Measurements from ENCODE around the gene XPO1.
"Not testable (repeated sequence)": the region's sequence is repeated elsewhere in the genome, so short reads cannot be mapped to it uniquely, and the experiment has no call there.

Gene XPO1

DNA sequence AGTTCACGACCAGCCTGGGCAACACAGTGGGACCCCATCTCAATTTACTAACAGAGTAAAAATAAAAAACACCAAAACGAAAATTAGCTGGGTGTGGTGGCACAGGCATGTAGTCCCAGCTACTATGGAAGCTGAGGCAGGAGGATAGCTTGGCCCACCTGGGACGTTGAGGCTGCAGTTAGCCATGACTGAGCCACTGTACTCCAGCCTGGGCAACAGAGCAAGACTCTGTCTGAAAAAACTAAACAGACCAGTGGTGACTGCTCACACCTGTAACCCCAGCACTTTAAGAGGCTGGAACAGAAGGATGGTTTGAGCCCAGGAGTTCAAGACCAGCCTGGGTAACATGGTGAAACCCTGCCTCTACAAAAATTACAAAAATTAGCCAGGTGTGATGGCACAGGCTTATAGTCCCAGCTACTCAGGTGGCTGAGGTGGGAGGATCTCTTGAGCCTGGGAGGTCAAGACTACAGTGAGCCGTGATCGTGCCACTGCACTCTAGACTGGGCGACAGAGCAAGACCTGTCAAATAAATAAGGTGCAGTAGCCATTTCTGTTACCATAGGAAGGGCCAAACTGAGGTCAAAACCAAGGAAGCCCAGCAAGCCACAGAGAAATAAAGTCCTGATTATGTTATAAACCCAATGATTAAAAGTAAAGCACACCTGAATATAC is 81.3 kb downstream of the XPO1 start:
- Histone ChIP-seq H3K27me3 (ENCODE audit: insufficient read depth, poor library complexity, severe bottlenecking) (no peaks in the 10 kb centered on the region), H3K4me1 (ENCODE audit: insufficient read depth, poor library complexity, severe bottlenecking) (peaks cover 15% of the 10 kb centered on the region), H3K4me3 (ENCODE audit: severe bottlenecking) (no peak overlapping the region), H3K9me3 (ENCODE audit: severe bottlenecking) (no peaks in the 10 kb centered on the region), H3K27ac (ENCODE audit: poor library complexity, severe bottlenecking) (no peak overlapping the region), H3K36me3 (ENCODE audit: low read depth) (no peaks in the 10 kb centered on the region; the same call in 1 of the 2 replicates)
- ATAC-seq (ENCODE audit: low read depth) (no peak), DNase-seq (ENCODE audit: low spot score) (no peak)
- TF ChIP-seq, protein P1, sequence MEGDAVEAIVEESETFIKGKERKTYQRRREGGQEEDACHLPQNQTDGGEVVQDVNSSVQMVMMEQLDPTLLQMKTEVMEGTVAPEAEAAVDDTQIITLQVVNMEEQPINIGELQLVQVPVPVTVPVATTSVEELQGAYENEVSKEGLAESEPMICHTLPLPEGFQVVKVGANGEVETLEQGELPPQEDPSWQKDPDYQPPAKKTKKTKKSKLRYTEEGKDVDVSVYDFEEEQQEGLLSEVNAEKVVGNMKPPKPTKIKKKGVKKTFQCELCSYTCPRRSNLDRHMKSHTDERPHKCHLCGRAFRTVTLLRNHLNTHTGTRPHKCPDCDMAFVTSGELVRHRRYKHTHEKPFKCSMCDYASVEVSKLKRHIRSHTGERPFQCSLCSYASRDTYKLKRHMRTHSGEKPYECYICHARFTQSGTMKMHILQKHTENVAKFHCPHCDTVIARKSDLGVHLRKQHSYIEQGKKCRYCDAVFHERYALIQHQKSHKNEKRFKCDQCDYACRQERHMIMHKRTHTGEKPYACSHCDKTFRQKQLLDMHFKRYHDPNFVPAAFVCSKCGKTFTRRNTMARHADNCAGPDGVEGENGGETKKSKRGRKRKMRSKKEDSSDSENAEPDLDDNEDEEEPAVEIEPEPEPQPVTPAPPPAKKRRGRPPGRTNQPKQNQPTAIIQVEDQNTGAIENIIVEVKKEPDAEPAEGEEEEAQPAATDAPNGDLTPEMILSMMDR (IDR thresholded peaks at IDR 0.05; ENCODE audit: poor library complexity, severe bottlenecking): no peak

DNA sequence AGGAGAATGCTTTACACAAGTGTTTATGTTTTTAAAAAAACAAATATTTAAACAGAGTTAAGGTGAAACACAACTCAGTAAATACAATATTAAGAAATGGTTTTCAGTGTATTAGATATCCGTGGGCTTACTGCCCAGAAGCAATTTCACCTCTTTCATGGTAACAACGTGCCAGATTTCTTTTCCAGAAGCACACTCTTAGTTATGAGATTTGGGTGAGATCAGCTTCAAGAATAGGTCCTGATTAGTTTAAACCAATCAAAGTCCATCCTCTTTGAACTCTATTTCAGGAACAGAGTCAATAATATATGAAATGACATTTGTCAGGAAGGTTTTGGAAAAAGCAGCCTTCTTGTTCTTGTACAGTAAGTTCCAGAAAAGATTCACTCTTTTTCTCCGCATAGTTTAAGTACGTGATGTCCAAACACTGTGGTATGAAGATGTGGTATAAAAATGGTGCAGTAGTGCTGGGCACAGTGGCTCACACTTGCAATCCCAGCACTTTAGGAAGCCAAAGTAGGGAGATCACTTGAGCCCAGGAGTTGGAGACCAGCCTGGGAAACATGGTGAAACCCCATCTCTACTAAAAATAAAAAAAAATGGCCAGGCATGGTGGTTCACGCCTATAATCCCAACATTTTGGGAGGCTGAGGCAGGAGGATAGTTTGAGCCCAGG is 81.9 kb downstream of the XPO1 start:
- Histone ChIP-seq H3K4me1 (ENCODE audit: insufficient read depth, poor library complexity, severe bottlenecking) (peaks cover 15% of the 10 kb centered on the region), H3K27ac (ENCODE audit: poor library complexity, severe bottlenecking) (no peak overlapping the region), H3K4me3 (ENCODE audit: severe bottlenecking) (no peak overlapping the region), H3K36me3 (ENCODE audit: low read depth) (no peaks in the 10 kb centered on the region; the same call in 1 of the 2 replicates), H3K27me3 (ENCODE audit: insufficient read depth, poor library complexity, severe bottlenecking) (no peaks in the 10 kb centered on the region), H3K9me3 (ENCODE audit: severe bottlenecking) (no peaks in the 10 kb centered on the region)
- TF ChIP-seq, protein P1 (IDR thresholded peaks at IDR 0.05; ENCODE audit: poor library complexity, severe bottlenecking): no peak
- DNase-seq (ENCODE audit: low spot score) (no peak), ATAC-seq (ENCODE audit: low read depth) (no peak)

DNA sequence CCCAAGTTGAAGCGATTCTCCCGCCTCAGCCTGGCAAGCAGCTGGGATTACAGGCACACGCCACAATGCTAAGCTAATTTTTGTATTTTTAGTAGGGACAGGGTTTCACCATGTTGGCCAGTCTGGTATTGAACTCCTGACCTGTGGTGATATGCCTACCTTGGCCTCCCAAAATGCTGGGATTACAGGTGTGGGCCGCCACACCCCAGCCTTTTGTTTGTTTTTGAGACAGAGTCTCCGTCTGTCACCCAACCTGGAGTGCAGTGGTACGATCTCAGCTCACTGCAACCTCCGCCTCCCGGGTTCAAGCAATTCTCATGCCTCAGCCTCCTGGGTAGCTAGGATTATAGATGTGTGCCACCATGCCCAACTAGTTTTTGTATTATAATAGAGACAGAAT is 83.2 kb downstream of the XPO1 start:
- not testable (repeated sequence) for H3K9me3 ChIP-seq (ENCODE audit: severe bottlenecking); H3K27ac ChIP-seq (ENCODE audit: poor library complexity, severe bottlenecking); H3K27me3 ChIP-seq (ENCODE audit: insufficient read depth, poor library complexity, severe bottlenecking); ATAC-seq (ENCODE audit: low read depth); H3K36me3 ChIP-seq (ENCODE audit: low read depth); H3K4me3 ChIP-seq (ENCODE audit: severe bottlenecking); DNase-seq (ENCODE audit: low spot score); H3K4me1 ChIP-seq (ENCODE audit: insufficient read depth, poor library complexity, severe bottlenecking)

DNA sequence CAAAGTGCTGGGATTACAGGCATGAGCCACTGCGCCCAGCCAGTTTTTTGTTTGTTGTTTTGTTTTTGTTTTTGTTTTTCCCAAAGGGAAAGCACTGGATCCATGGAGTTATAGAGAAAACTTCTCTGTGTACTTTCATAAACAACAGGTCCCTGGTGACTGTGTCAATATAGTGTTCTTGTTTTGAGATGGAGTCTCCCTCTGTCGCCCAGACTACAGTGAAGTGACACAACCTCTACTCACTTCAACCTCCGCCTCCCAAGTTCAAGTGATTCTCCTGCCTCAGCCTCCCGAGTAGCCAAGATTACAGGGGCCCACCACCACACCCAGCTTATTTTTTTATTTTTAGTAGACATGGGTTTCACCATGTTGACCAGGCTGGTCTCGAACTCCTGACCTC is 83.8 kb downstream of the XPO1 start:
- H3K4me1 ChIP-seq (ENCODE audit: insufficient read depth, poor library complexity, severe bottlenecking): peaks cover 3% of the 10 kb centered on the region
- TF ChIP-seq, protein P1 (IDR thresholded peaks at IDR 0.05; ENCODE audit: poor library complexity, severe bottlenecking): no peak
- H3K27ac ChIP-seq (ENCODE audit: poor library complexity, severe bottlenecking): no peak overlapping the region
- no peak overlapping the region for H3K4me3 ChIP-seq (ENCODE audit: severe bottlenecking)
- no peaks in the 10 kb centered on the region; the same call in 1 of the 2 replicates for H3K36me3 ChIP-seq (ENCODE audit: low read depth)
- no peaks in the 10 kb centered on the region for H3K9me3 ChIP-seq (ENCODE audit: severe bottlenecking)
- no peak for ATAC-seq (ENCODE audit: low read depth)
- H3K27me3 ChIP-seq (ENCODE audit: insufficient read depth, poor library complexity, severe bottlenecking): no peaks in the 10 kb centered on the region
- no peak for DNase-seq (ENCODE audit: low spot score)

DNA sequence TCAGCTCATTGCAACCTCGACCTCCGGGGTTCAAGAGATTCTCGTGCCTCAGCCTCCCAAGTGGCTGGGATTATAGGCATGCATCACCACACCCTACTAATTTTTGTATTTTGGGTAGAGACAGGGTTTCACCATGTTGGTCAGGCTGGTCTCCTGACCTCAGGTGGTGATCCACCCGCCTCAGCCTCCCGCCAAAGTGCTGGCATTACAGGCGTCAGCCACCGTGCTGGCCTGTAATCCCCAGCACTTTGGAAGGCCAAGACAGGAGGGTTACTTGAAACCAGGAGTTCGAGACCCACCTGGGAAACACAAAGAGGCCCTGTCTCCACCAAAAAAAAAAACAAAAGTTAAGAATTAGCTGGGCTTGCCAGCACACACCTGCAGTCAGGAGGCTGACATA is 85.8 kb downstream of the XPO1 start:
- Histone ChIP-seq H3K4me3 (ENCODE audit: severe bottlenecking) (no peak overlapping the region), H3K36me3 (ENCODE audit: low read depth) (peaks cover 5% of the 10 kb centered on the region), H3K27me3 (ENCODE audit: insufficient read depth, poor library complexity, severe bottlenecking) (no peaks in the 10 kb centered on the region), H3K4me1 (ENCODE audit: insufficient read depth, poor library complexity, severe bottlenecking) (no peaks in the 10 kb centered on the region), H3K9me3 (ENCODE audit: severe bottlenecking) (peaks cover 2% of the 10 kb centered on the region), H3K27ac (ENCODE audit: poor library complexity, severe bottlenecking) (no peak overlapping the region)
- no peak for ATAC-seq (ENCODE audit: low read depth)
- TF ChIP-seq, protein P1 (IDR thresholded peaks at IDR 0.05; ENCODE audit: poor library complexity, severe bottlenecking): no peak
- no peak for DNase-seq (ENCODE audit: low spot score)
